GM18505 (cell line): ENCODE data around the gene UBE3D.
"Not testable (repeated sequence)": the region's sequence is repeated elsewhere in the genome, so short reads cannot be mapped to it uniquely, and the experiment has no call there.

ENCODE experiments used
- ATAC-seq: cut with Tn5 transposase; IDR thresholded peaks from one replicate; pipeline ENCODE4 v1.9.1; 2021; ENCODE audit not compliant: unreplicated experiment
- POLR2A ChIP-seq: IDR thresholded peaks from 4 replicates; pipeline ENCODE4 v1.6.1; 2011; ENCODE audit warnings: borderline replicate concordance; ENCODE audit not compliant: insufficient read depth, insufficient read length; ENCODE audit errors: extremely low read depth

The UBE3D gene

GRCh38 chr6:82877213-82878195 is 188.1 kb downstream of the UBE3D start:
- no peak for TF ChIP-seq POLR2A
- no peak for ATAC-seq

DNA sequence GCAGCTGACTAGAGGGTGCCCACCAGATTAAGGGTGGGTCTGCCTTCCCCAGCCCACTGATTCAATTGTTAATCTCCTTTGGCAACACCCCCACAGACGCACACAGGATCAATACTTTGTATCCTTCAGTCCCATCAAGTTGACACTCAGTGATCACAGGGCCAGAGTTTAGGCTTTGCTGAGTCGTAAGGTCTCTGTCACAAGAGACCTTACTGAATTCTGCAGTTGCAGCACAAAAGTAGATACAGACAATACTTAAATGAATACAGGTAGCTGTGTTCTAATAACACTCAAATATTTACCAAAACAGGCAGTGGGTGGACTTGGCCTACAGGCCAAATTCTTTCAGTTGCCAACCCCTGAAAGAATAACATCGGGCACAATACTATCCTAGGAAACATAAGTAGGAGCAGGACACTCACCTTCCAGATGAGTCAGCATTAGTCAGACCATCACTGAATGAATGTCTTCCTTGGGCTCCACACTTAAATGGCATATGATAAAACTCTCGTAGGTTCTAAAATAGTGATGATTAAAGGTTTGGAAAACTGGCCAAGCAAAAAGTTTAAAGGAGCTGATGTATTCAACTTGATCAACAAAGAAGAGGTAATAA is 190.0 kb downstream of the UBE3D start:
- TF ChIP-seq POLR2A: no peak
- ATAC-seq: no peak

- ATAC-seq: no peak
- no peak for TF ChIP-seq POLR2A
Observed at GRCh38 chr6:82874867-82875266, 190.8 kb downstream of the UBE3D start.

DNA sequence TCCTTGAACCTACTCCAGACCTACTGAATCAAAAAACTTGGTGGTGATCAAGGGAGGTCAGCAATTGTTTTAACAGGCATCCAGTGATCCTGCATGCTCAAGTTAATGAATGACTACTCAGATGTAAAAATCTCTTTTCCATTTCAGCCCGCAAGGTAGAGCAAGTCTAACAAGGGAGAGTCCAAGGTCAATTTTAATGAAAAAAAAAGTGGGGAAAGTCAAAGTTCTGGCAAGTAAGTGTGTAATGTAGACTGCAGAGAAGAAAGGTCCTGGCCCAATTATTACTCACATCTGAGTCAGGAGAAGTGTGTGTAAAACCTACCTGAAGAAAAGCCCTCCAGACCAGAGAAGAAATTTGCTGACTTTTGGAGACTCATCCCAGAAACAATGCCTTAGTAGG is 193.5 kb downstream of the UBE3D start:
- no peak for TF ChIP-seq POLR2A
- ATAC-seq: no peak

DNA sequence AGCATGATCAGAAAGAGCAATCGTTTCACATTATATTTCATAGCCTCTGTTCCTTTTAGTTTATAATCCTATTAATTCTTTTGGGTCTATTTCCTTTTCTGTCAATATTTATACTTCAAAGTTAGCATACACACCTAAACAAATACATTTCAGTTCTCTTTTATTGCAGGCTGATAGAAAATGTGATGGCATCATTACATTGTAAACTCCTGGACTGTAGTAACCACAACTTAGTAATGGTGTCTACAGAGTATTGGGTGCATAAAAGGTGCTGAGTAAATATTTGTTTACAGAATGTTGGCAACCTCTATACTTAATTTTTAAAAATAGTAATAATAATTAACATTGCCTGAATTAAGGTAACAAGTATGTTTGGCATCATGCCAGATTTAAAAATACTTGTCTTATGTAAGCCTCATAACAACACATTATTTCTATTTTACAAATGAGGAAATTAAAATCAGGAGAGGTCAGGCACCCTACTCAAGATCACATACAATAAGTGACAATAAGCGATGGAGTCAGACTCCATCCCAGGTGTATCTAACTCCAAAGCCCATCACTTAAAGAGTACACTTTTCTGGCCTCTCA is 195.0 kb downstream of the UBE3D start:
- no peak for TF ChIP-seq POLR2A
- ATAC-seq: no peak

DNA sequence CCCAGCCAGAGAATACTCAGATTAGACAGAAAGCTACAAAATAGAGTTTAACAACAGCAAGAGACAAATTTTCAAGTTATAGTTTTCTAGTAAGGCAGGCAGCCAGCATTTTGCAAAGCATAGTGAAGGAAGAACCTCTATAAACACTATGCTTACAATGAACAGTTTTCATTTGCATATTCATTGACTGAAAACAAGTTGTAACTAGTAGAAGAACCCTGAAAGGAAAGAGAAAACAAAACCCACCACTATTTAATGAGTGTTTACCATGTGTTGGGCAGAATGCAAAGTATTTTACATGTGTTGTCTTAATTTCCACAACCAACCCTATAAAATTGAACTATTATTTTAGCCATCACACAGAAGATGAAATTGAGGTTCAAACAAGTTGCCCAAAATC is 196.1 kb downstream of the UBE3D start:
- no peak for TF ChIP-seq POLR2A
- no peak for ATAC-seq

- no peak for ATAC-seq
- TF ChIP-seq POLR2A: no peak
Observed at GRCh38 chr6:82867946-82868345, 197.7 kb downstream of the UBE3D start.

- no peak for TF ChIP-seq POLR2A
- ATAC-seq: no peak
Observed at GRCh38 chr6:82866446-82866845, 199.2 kb downstream of the UBE3D start.

DNA sequence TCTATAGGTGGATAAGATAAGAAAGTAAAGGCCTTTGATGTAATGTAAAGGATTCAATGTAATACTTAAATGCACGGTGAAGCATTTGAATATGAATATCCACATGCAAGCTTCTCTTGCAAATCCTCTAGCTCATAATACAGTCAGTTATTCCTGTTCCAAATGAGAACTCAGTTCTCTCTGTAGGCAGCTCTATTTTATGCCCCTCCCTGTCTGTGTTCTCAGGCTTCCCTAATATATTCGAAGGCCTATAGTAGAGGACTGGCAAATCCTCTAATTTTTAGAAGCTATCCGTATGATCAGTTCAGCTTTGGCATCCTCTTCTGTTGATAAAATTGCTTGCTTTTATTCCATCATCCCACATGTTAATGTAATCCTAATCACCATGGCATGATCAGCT is 200.2 kb downstream of the UBE3D start:
- ATAC-seq: no peak
- no peak for TF ChIP-seq POLR2A

DNA sequence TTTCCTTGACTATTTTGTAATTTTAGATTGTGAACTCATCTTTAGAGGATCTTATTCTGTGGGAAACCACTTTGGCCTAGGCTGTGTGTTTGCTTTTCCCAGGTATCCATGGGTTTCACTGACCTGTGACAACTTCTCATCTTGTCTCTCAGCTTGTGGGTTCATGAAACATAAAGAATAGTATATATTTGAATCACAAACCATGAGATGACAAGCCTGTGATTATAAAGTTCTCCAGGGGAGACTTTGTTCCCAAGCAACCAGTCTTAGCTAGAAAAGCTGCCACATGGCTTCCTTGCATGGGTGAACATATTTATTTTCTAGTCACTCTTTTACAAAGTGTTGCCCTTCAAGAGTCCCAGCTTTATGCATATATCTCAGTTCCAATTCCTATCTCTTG is 201.9 kb downstream of the UBE3D start:
- TF ChIP-seq POLR2A: no peak
- ATAC-seq: no peak

- TF ChIP-seq POLR2A: no peak
- no peak for ATAC-seq
Observed at GRCh38 chr6:82862543-82862942, 203.1 kb downstream of the UBE3D start.

DNA sequence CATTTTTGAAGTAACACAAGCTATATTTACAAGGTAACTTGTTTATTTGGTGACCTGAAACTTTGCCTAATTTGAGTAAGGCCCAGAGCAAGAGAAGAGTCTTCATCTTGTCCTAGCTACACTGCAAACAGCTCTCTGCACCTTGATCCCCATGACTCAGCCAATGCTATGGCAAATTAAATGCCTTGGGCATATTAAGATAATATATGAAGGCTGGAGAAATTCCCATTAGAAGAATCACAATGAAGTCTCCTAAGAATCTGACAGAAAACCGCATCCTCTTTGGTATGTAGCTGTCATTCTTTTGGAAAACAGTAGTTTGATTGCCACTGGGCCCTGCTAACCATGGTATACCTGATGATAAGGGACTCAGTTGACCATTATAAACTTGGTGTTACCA is 204.5 kb downstream of the UBE3D start:
- ATAC-seq: no peak

DNA sequence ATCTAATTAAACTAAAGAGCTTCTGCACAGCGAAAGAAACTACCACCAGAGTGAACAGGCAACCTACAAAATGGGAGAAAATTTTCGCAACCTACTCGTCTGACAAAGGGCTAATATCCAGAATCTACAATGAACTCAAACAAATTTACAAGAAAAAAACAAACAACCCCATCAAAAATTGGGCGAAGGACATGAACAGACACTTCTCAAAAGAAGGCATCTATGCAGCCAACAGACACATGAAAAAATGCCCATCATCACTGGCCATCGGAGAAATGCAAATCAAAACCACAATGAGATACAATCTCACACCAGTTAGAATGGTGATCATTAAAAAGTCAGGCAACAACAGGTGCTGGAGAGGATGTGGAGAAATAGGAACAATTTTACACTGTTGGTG is 209.6 kb downstream of the UBE3D start:
- ATAC-seq: not testable (repeated sequence)

More for the DNA sequence above, 204.5 kb downstream of the UBE3D start:
- no peak for TF ChIP-seq POLR2A

GRCh38 chr6:82852904-82853303 is 212.7 kb downstream of the UBE3D start:
- not testable (repeated sequence) for ATAC-seq
